Skeletal muscle satellite cell (primary cell): ENCODE data around the gene GRM5.
"Not testable (repeated sequence)": the region's sequence is repeated elsewhere in the genome, so short reads cannot be mapped to it uniquely, and the experiment has no call there.

Experiments
- H3K27me3 ChIP-seq: 2 replicates; pipeline ENCODE4 v1.7.0; 2013; ENCODE audit warnings: low read length; ENCODE audit not compliant: control insufficient read depth, insufficient read depth
- H3K36me3 ChIP-seq: 2 replicates; pipeline ENCODE4 v1.7.0; 2013; ENCODE audit warnings: mild to moderate bottlenecking, control low read depth, low read length; ENCODE audit not compliant: insufficient read depth
- H3K4me1 ChIP-seq: 2 replicates; pipeline ENCODE4 v1.7.0; 2013; ENCODE audit warnings: low read length; ENCODE audit not compliant: control insufficient read depth, insufficient read depth
- H3K4me2 ChIP-seq: 2 replicates; pipeline ENCODE4 v1.7.0; 2013; ENCODE audit warnings: mild to moderate bottlenecking, low read length
- H3K4me3 ChIP-seq: 2 replicates; pipeline ENCODE4 v1.7.0; 2013; ENCODE audit warnings: low read length
- H3K9ac ChIP-seq: 2 replicates; pipeline ENCODE4 v1.7.0; 2013; ENCODE audit warnings: mild to moderate bottlenecking, low read depth, low read length, moderate library complexity
- H3K9me3 ChIP-seq: replicated peaks from 2 replicates; pipeline ENCODE4 v1.7.0; 2013; ENCODE audit warnings: mild to moderate bottlenecking, control low read depth, low read length

The GRM5 gene

GRCh38 chr11:88961621-88962020 is 104.2 kb downstream of the GRM5 start:
- H3K4me3 ChIP-seq, H3K9ac ChIP-seq, H3K27me3 ChIP-seq, H3K4me1 ChIP-seq, H3K9me3 ChIP-seq, H3K36me3 ChIP-seq, H3K4me2 ChIP-seq: not testable (repeated sequence)

GRCh38 chr11:88959857-88960256 is 105.9 kb downstream of the GRM5 start:
- H3K9me3 ChIP-seq, H3K4me3 ChIP-seq, H3K9ac ChIP-seq, H3K4me1 ChIP-seq, H3K4me2 ChIP-seq, H3K36me3 ChIP-seq, H3K27me3 ChIP-seq: not testable (repeated sequence)

- Histone ChIP-seq H3K36me3 (no peaks in the 10 kb centered on the region), H3K4me3 (no peak overlapping the region), H3K27me3 (no peaks in the 10 kb centered on the region), H3K4me2 (no peak overlapping the region), H3K4me1 (no peaks in the 10 kb centered on the region), H3K9ac (no peak overlapping the region), H3K9me3 (no peaks in the 10 kb centered on the region)
These were observed 114.8 kb downstream of the GRM5 start for GRCh38 chr11:88950975-88951374.

GRCh38 chr11:88948908-88949307 is 116.9 kb downstream of the GRM5 start:
- H3K4me3 ChIP-seq, H3K27me3 ChIP-seq, H3K9me3 ChIP-seq, H3K4me2 ChIP-seq, H3K4me1 ChIP-seq, H3K9ac ChIP-seq, H3K36me3 ChIP-seq: not testable (repeated sequence)

- H3K9me3 ChIP-seq, H3K9ac ChIP-seq, H3K27me3 ChIP-seq, H3K4me3 ChIP-seq, H3K4me1 ChIP-seq, H3K4me2 ChIP-seq, H3K36me3 ChIP-seq: not testable (repeated sequence)
These were observed 117.8 kb downstream of the GRM5 start for GRCh38 chr11:88947843-88948572.

DNA sequence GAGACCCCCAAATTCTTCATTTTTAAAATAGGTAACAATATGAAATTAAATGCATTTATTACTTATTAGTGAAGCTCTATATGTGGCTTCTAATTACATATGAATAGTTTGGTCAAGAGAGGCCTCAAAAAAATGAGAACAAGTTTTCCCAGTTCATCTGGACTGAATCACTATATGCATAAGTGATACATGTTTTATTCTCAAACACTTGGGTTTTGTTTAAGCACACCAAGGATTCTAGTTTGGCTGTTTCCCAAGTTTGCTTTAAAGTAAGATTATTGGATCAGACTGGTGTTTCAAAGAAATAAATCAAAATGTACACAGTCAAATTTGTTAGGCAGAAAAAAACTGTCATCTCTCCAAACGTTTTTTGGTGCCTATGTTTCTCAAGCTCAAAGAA is 136.1 kb downstream of the GRM5 start:
- not testable (repeated sequence) for H3K9me3 ChIP-seq, H3K9ac ChIP-seq, H3K4me1 ChIP-seq, H3K4me3 ChIP-seq, H3K36me3 ChIP-seq, H3K27me3 ChIP-seq, H3K4me2 ChIP-seq

DNA sequence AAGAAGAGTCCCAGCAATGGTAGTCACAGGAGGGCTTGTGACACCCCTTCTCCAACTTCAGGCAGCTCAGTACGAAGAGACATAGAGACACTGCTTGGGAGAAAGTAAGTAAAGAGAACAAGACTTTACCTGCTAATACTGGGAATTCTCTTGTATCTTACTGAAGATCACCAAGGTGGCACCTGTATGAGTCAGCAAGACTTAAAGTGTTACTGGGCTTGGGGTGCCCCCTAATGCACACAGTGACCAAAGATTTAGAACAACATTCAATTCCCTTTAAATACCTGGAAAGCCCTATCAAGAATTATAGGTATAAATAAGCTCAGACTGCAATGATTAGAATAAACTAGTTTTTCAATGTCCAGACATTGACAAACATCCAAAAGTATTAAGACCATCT is 148.7 kb downstream of the GRM5 start:
- not testable (repeated sequence) for H3K4me1 ChIP-seq, H3K9me3 ChIP-seq, H3K27me3 ChIP-seq, H3K4me2 ChIP-seq, H3K4me3 ChIP-seq, H3K36me3 ChIP-seq, H3K9ac ChIP-seq

- H3K4me3 ChIP-seq, result no peak overlapping the region
- H3K27me3 ChIP-seq, result no peaks in the 10 kb centered on the region
- no peaks in the 10 kb centered on the region for H3K36me3 ChIP-seq
- H3K4me2 ChIP-seq, result no peak overlapping the region
- H3K9ac ChIP-seq, result no peak overlapping the region
- no peaks in the 10 kb centered on the region for H3K9me3 ChIP-seq
- no peaks in the 10 kb centered on the region for H3K4me1 ChIP-seq
These were observed 156.3 kb downstream of the GRM5 start for GRCh38 chr11:88909500-88909899.

DNA sequence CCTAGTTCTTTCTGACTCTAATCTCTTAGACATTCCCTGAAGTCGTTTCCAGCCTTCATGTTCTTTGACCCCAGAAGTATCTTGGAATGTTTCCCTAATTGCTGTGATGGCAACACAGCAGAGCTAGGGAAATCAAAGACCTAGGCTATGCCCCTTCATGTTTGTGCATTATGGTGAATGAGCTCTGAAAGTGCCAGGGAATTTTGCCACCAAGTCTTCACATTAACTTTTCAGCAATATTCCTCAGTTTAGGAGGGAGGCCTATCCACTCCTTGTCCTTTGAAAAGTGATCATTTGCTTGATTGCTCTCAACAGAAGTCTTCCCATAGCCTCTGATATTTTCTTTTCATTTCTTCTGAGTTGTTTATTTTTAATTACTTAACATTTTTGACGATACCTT is 164.3 kb downstream of the GRM5 start:
- H3K4me2 ChIP-seq, H3K27me3 ChIP-seq, H3K4me1 ChIP-seq, H3K9me3 ChIP-seq, H3K4me3 ChIP-seq, H3K36me3 ChIP-seq, H3K9ac ChIP-seq: not testable (repeated sequence)

DNA sequence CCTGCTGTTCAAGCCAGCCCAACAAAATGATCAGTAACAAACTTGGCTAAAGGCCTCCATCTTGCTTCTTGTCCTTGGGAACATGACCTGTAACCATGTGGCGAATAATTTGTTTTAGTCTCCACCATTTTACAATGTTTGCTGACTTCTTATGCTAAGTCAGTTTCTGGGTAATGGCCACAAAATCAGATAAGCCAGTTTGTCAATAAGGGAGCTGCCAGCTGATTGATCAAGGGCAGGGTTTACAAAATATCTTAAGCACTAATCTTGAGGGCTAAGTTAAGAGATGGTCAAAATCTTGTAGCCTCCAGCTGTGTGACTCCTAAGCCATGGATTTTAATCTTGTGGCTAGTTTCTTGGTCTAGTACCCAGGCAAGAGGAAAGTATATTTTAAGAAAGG is 176.9 kb downstream of the GRM5 start:
- H3K9me3 ChIP-seq, H3K4me2 ChIP-seq, H3K27me3 ChIP-seq, H3K36me3 ChIP-seq, H3K4me1 ChIP-seq, H3K9ac ChIP-seq, H3K4me3 ChIP-seq: not testable (repeated sequence)

DNA sequence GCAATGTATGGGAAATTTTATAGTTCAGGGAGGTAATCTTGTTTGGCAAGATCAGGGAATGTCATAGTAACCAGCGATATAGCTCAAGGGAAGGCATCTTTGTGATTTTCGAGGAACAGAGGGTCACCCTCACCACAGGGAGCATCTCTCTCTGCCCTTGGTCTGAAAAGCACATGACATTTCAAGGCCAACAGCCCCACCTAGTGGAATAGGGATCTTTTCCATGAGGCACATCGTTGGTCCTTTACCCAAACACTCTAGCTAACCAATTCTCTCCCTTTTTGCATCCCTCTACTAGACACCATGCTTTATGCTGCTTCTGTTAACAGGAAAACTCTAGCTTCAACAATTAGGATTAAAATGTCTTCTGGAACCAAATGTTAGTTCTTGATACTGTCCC is 179.0 kb downstream of the GRM5 start:
- H3K27me3 ChIP-seq, result no peaks in the 10 kb centered on the region
- no peaks in the 10 kb centered on the region for H3K36me3 ChIP-seq
- H3K4me2 ChIP-seq, result no peak overlapping the region
- H3K4me1 ChIP-seq, result no peaks in the 10 kb centered on the region
- no peaks in the 10 kb centered on the region for H3K9me3 ChIP-seq
- H3K4me3 ChIP-seq, result no peak overlapping the region
- no peak overlapping the region for H3K9ac ChIP-seq

DNA sequence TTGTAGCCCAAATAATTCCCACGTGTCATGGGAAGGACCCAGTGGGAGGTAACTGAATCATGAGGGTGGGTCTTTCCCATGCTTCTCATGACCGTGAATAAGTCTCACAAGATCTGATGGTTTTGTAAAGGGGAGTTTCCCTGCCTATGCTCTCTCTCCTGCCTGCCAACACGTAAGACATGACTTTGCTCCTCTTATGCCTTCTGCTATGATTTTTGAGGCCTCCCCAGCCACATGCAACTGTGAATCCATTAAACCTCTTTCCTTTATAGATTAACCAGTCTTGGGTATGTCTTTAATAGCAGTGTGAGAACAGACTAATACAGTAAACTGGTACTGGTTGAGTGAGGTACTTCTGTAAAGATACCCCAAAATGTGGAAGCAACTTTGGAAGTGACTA is 183.0 kb downstream of the GRM5 start:
- not testable (repeated sequence) for H3K27me3 ChIP-seq, H3K9ac ChIP-seq, H3K4me3 ChIP-seq, H3K9me3 ChIP-seq, H3K36me3 ChIP-seq, H3K4me2 ChIP-seq, H3K4me1 ChIP-seq
